CD4-positive, alpha-beta T cell treated with Interleukin-10 for 1 hour (primary cell): ENCODE data around the gene LACRT.
"Not testable (repeated sequence)": the region's sequence is repeated elsewhere in the genome, so short reads cannot be mapped to it uniquely, and the experiment has no call there.

ENCODE experiments used
- DNase-seq: peaks from one replicate; pipeline ENCODE4 v3.0.0-alpha.2; 2020

LACRT gene, protein sequence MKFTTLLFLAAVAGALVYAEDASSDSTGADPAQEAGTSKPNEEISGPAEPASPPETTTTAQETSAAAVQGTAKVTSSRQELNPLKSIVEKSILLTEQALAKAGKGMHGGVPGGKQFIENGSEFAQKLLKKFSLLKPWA

DNA sequence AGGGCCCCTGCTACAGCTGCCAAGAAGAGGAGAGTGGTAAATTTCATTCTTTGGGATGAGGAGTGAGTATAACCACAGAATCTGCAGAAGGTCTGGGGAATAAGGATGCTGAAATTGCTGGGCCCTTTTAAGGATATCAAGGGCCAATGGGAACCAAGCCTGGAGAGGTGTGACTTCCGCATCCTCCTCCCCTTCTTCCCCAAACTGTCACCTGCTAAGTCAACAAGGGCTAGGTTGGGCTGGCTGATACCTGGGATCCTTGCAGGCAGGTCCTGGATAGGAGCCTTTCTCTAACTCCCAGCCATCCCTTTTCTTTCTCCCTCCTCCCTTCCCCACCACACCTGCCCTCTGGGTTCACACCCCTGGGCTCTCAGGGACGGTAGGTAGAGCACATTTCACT is at the start of gene LACRT:
Gene LACRT, minus strand, starts transcription at position 101 of the 400 bp plus-strand sequence. Its CDS starts 54 bp downstream, at position 47.
- no peak for DNase-seq

- no peak for DNase-seq
Measured at GRCh38 chr12:54683398-54683797, 48.7 kb upstream of the LACRT start.

DNA sequence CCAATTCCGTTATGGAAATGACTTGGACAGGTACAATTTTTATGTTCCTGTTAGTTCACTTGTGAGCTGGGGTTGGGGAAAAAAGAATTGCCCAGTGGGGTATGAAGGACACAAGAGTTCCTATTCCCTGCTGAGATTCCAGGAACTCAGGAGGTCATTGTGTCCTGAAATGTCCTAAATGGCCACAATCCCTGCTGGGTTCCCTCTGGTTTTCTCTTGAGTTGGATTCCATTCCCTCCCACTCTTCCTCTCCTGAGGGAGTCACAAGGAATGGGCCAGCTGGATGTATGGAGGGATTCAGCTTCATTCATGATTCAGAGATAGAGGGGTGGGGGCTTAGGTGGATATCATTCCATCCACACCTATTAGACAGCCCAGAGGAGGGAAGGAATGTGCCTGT is 48.0 kb upstream of the LACRT start:
- no peak for DNase-seq

GRCh38 chr12:54680374-54680773 is 45.7 kb upstream of the LACRT start:
- DNase-seq: peak; percentile 11

GRCh38 chr12:54678131-54678530 is 43.4 kb upstream of the LACRT start:
- no peak for DNase-seq

- no peak for DNase-seq
Measured at GRCh38 chr12:54667945-54668344, 33.2 kb upstream of the LACRT start.

- DNase-seq: no peak
Measured at GRCh38 chr12:54666008-54666407, 31.3 kb upstream of the LACRT start.

GRCh38 chr12:54665022-54665635 is 30.4 kb upstream of the LACRT start:
- not testable (repeated sequence) for DNase-seq

DNA sequence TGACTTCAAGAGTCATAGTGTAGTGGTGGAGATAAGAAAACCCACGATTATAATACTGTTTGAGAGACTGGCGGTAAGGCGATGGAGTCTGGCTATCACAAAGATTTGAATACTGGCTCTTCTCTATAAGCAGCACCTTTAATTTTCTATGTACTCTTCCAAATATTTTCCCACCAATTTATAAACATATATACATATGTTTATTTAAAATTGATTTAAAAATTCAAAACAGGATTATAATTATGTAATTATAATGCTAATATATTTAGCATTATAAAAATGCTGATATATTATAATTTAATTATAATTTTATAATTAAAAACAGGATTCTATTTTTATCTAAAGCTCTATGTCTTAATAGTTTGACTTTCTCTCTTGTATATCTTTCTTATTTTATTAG is 28.9 kb upstream of the LACRT start:
- no peak for DNase-seq

DNA sequence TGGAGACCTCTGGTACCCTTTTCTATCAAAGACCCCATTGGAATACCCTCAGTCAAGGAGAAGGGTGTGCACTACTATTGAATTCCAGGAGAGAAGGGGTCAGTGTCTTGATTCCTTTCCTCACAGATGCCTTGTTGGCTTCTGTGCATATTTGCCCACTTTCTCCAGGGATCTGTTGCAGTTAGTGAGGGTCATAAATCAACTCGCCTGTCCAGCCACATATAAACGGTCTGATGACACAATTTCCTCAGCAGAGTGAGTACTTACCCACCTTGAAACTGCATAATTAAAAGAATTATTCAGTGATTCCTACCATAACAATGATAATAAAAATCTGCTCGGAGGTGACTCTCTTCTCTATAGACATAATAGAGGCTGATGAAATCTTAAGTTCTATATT is 27.3 kb upstream of the LACRT start:
- DNase-seq: no peak

DNA sequence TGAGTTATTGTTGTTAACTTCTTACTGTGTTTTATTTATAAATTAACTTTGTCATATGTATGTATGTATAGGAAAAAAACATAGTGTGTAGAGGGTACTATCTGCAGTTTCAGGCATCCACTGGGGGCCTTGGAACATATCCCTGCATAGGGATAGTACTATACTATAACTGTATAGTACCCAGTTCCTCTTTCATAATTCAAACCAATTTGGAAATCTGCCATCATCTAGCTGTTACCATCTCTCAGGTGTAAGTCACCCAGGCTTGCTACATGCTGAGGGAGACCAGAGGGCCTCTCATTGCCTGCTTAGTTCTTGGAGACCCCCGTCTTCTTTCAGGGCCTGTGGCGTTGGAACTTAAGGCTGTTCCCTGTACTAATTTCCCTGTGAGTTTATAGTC is 26.4 kb upstream of the LACRT start:
- no peak for DNase-seq

DNA sequence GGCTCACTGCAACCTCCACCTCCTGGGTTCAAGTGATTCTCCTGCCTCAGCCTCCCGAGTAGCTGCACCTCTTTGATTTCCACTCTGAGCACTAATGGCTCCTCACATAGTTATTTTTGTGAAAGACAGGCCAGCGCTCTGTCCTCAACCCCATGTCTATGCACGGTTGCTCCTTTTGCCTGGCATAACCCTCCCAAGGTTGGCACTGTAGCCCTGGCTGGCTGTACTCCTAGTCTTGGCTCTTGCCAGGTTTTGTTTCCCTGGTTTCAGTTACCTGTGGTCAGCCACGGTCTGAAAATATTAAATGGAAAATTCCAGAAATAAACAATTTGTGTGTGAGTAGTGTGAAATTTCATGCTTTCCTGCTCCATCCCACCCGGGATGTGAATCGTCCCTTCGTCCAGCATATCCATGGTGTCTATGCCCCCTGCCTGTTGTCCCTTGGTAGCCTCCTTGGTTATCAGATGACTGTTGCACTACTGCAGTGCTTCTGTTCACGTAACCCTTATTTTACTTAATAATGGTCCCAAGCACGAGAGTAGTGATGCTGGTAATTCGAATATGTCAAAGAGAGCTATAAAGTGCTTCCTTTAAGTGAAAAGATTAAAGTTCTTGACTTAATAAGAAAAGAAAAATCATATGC is 25.7 kb upstream of the LACRT start:
- no peak for DNase-seq

- DNase-seq: peak; percentile 37
Measured at GRCh38 chr12:54658306-54659264, 23.9 kb upstream of the LACRT start.

- no peak for DNase-seq
Measured at GRCh38 chr12:54657105-54657607, 22.5 kb upstream of the LACRT start.

GRCh38 chr12:54654926-54655325 is 20.2 kb upstream of the LACRT start:
- no peak for DNase-seq

DNA sequence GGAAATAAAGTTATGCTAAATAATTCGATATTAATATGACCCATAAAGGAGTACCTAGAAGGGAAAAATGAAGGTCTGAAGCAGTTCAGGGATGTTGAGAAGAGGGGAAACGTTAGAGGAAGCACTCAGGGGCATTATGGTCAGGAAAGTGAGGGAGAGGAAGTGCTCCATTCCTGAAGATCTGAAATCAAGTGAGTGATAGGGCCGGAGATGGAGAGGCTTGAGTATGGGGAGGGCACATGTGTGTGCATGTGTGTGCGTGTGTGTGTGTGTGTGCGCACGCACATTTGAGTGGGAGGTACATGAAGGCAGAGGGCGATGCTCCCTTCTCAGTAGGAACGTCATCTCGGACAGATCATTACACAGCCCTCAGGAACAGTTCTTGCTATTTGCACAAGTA is 18.3 kb upstream of the LACRT start:
- DNase-seq: no peak

GRCh38 chr12:54650889-54651288 is 16.2 kb upstream of the LACRT start:
- no peak for DNase-seq

DNA sequence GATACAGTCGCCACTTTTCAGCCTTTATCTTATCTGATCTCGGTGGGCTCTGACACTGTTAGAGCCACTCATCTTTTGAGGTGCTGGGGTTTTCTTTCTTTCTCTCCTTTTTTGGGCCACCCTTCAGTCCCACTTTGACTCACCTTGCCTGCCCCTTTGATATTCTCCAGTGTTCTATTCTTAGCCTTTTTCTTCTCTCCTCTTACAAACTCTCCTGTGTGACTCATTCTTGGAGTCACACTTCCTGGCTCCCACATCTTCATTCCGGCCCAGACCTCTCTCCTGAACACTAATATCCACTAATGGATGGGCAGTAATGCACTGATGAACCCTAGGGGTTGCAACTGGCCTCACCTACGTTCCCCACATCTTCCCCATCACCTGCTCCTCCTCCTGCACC is 15.7 kb upstream of the LACRT start:
- DNase-seq: no peak

GRCh38 chr12:54649825-54650224 is 15.1 kb upstream of the LACRT start:
- DNase-seq: no peak

- DNase-seq: no peak
Measured at GRCh38 chr12:54648265-54648664, 13.6 kb upstream of the LACRT start, which contains the start of gene DCD. DCD (minus strand) TSS chr12:54648365; CDS start chr12:54648303, 62 bp downstream.

- DNase-seq: no peak
Measured at GRCh38 chr12:54641554-54641953, 6.9 kb upstream of the LACRT start.

GRCh38 chr12:54641089-54641488 is 6.4 kb upstream of the LACRT start:
- no peak for DNase-seq

DNA sequence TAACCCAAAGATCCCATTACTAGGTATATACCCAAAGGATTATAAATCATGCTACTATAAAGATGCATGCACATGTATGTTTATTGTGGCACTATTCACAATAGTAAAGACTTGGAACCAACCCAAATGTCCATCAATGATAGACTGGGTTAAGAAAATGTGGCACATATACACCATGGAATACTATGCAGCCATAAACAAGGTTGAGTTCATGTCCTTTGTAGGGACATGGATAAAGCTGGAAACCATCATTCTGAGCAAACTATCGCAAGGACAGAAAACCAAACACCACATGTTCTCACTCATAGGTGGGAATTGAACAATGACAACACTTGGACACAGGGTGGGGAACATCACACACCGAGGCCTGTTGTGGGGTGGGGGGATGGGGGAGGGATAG is 4.4 kb upstream of the LACRT start:
- DNase-seq: not testable (repeated sequence)
